Cerebellar nuclear complex (tissue), 1 donor: ENCODE measurements around the gene TBC1D3B.
"Not testable (repeated sequence)": the region's sequence is repeated elsewhere in the genome, so short reads cannot be mapped to it uniquely, and the experiment has no call there.

Source experiments
- DNase-seq, 2 experiments: peaks; one replicate each; lab custom pipeline; 2025; lab: John Stamatoyannopoulos, UW

TBC1D3B gene

DNA sequence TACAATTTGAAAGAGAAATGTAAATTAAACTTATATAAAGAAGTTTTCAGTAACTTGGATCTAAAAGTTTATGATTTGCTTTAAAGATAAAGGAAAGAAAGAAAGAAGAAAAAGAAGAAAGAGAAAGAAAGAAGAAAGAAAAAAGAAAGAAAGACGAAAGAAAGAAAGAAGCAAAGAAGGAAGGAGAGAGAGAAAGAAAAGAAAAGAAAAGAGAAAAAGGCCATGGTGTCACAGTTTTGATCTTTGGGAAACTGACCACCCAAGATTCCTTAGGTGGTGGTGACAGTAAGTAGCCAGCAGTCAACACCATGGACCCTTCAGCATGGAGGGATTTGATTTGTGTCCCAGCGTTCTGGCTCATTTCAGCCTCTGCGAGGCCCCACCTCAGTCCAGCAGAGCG lies 24.7 kb upstream of the TBC1D3B start:
- DNase-seq = not testable (repeated sequence)

DNA sequence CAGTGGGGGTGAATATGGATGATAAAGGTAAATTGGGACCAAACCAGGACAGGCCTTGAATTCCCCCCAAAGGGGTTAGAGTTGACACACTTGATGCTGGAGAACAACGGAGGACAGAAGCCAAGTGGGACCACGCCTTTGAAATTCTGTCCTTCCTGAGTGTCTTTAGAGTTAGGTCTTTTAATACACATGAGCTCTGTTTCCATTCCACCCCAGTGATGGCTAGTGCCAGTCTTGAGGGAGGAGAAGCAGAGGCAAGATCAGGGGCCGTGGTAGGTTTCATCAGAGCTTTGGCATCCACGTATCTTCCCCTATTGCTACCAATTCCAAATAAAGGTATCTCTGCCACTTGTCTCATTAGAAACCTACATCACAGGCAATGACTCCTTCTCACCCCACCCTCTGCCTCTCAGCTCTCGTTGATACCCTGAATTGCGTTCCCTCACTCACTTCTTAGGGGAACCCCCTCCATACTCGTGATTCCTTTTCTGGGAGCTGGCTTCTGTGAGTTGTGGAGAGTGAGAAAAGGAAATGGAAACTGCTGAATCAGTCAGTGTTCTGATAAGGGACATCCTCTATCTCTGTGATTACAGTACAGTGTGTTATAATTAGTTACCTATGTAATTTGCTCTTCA lies 22.5 kb upstream of the TBC1D3B start:
- no peak for DNase-seq

DNA sequence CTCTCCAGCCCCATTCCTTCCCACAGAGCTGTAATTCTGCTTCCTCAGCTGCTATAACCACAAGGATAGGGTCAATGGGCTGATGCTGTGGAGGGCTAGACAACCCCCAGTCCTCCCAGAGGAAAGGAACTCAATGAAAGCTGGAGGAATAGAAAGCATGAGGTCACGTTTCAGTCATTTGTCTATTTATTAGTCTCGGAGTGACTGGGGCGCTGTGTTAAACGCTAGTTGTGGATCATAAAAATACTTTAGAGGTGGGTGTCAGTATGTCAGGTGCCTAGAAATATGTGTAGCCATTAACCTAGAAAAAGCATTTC lies 20.9 kb upstream of the TBC1D3B start:
- no peak for DNase-seq

DNA sequence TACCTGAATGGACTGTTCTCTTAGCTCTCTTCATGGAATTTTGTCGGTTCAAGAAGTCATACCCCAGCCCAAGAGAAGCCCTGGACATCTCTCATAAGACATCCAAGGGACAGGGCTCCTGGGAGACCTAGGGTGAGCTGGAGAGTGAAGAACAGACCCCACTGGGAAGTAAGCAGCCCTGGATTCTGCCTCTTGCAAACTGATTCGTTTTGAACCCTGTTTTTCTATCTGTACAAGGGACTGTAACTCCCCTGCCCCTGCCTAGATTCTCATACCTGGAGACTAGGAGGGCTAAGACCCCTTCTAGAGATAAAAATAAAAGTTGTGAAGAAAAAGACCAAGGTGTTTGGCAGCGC lies 19.7 kb upstream of the TBC1D3B start:
- no peak for DNase-seq

DNA sequence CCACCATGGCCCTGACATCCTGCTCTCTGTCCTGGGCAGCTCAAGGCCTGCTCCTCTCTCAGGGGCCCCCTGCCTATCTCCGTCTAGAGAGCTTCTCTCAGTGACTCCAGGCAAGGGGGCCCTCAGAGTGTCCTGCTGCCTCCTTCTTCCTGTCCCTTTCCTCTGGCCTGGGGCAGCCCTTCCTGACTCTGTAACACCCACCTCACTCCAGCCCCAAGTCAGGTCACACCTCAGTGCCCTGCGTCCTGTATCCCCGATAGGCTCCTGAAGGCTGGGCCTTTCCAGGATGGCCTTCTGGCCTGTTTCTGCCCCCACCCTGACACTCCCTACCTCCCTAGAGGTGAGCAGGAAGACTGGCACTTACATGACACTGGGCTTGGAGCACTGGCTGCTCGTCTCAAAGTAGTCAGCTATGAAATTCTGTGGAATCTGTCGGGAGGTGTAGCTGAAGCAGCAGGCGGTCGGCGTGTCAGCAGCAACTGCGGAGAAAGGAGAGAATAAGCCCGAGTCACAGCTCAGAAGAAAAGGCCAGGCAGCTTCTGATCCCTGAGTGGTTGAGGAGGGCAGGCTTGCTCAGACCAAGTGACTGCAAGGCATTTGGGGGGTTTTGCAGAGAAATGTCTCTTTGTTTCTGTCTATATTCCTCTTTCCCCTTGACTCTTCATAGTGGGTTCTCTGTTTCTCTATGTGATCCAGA lies 19.1 kb upstream of the TBC1D3B start:
- DNase-seq = no peak

DNA sequence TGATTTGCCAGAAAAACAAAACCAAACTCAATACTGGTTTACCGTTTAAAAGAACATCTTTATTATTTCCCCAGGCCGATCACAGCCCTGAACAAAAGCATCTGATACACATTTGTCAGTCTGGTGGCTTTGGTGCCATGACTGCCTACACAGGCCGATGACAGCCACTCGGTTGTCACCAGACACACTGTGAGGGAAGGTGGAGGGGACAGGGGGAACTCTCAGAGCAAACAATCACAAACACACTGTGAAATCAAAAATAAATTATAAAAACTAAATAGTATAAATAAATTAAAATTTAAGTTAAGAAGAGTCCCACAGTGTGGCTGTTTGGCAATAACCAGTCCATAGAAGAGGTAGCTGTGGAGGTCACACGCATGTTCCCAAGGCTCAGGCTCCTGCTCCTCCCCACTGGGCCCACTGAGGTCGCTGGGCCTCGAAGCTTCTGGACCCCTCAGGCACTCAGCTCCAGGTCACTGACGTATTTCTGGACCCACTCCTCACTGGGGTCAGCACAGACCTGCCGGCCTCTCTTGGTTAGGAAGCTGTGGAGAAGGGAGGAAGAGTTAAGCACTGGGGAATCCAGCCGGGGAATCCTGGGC lies 18.5 kb upstream of the TBC1D3B start:
- not testable (repeated sequence) for DNase-seq

DNA sequence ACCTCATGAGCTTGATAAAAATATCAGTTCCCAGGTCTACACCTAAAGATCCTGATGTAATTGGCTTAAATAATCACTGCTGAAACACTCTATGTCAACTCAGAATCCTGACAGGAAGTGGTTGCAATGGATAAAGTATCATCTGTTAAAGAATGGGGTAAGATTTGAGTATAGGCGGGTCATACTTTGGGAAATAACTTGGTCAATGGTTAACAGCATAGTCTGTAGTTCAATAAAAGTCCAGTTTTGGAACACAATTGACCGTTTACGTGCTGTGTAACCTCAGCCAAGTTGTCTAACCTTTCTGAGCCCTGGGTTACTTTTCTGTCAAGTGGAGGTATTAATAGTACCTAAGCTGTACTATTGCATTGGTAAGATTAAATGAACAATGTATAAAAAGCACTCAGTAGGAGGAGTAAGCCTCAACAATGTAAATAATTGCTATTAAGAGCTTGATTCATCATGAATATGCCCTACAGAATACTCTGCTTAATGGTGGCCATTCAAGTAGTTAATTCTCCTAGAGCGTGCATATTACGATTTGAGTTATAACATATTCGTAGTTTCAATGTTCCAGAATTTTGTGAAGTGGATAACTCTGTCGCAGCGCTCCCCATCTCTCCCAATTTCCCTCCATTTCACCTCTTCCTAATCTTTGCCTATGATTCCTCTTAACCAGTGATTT lies 17.9 kb upstream of the TBC1D3B start:
- DNase-seq = not testable (repeated sequence)

DNA sequence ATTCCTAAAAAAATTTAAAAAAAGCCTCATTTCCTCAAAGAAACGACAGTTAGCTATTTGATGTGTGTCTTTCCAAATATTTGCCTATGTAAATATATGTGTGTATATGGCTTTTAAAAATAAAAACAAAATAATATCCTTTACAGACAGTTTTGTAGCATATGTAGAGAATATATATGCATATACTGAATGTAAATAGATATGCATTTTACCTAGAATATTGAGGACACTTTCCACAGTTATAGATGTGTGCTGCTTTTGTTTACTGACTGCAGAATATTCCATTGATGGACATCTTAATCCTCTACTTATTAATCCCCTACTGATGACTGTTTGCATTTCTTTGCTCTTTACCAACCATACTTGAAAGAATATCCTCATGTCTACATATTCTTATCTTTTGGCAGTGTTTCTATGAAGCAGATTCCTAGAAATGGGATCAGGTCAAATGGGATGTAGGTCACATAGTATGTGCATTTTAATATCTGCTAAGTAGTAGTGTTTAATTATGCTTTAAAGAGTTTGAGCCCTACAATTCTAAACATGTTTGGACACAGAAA lies 16.9 kb upstream of the TBC1D3B start:
- DNase-seq = no peak

DNA sequence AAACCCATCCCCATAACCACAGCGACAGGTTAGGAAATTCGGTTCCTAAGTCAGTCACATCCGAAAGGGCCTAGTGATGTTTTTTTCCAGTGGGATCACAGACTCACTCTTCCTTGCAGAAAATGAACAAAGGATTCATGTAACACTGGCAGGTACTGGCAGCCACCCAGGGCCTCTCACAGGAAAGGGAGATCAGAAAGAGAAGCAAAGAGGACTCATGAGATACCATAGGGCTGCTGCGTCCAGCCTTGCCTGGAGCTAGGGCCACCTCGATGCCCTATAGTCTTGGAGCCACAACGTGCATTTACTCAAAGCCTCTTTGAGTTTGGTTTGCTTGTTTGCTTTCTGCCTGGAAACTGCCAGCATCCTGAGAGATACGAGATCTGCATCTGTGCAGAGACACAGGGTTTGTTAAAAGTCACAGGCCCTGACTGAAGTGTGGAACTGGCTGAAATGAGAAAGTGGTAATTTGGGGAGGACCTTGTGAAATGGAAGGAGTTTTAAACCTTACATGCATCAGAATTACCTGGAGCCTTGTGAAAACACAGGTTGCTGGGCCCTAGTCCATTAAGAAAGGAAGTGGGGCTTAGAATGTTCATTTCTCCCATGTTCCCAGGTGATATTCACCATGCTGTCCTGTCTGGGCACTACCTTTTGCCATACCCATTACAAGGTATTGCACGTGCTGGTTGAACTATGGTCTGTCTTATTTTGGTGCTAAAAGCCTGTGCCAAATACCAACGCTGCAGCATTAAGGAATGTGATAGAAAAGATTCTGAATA lies 14.3 kb upstream of the TBC1D3B start:
- not testable (repeated sequence) for DNase-seq

DNA sequence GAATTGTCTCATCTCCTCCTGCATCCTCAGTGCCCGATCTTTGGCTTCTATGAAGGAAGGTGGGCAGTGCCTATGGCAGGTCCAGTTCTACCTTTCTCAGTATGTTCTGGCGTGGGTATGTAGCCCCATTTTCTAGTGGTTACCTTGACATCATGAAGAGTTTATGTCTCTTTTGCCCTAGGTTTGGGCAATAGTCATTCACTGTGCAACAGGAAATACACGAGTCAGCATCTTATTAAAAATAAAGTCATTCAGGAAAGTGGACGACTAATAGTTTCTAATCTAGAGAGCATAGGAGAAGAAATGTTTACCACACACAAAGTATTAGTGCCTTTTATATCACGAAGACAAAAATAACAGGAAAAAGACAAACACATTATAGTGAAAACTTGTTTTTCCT lies 13.6 kb upstream of the TBC1D3B start:
- not testable (repeated sequence) for DNase-seq

DNA sequence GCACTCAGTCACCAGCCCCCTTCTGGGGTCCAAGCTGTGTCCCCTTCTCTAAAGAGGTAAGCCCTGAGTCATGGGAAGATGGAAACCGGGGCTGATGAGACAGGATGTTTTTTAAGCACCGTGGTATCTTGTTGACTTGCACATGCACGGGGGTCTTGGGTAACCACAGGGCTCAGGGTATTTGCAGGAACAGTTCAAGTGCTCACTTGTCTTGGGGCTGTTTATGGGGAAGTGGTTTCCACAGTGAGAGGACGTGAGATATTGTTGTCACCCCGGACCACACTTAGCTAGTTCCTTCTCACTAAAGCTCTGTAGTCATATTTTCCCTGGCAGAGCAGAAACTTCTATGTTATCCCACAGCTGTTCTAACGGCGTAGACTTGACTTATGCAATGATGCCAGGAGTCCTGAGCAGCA lies 12.5 kb upstream of the TBC1D3B start:
- DNase-seq = no peak

DNA sequence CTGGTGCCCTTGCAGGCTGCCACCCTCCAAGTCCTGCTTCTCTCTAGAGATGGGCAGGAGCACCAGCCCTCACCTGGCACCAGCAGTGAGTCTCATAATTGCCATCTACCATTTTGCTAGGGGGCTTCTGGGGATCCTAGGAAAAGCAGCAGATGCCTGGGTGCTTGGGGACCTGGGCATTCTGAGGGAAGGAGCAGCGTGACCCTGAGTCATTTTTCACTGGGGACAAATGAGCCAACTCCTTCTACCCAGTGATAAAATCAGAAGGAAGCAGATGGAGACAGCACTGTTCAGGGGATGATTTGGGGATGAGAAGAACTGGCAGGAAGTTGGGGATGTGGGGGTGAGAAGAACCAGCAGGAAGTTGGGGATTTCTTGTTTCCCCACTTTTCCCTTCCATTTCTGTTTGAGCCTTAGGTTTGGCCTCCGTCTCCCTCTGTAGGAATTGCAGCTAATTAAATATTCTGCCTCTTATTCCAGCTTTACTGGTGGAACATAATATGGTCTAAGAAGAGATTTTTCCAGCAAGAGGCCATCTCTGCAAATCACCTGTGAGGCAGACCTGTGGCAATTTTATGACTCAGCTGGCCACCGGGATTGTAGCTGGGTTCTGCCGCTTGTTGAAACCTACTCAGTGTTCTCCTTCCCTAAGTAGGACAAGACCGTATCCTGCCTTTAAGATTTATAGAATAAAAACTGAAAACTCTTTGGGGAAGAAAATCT lies 11.7 kb upstream of the TBC1D3B start:
- DNase-seq = not testable (repeated sequence)

DNA sequence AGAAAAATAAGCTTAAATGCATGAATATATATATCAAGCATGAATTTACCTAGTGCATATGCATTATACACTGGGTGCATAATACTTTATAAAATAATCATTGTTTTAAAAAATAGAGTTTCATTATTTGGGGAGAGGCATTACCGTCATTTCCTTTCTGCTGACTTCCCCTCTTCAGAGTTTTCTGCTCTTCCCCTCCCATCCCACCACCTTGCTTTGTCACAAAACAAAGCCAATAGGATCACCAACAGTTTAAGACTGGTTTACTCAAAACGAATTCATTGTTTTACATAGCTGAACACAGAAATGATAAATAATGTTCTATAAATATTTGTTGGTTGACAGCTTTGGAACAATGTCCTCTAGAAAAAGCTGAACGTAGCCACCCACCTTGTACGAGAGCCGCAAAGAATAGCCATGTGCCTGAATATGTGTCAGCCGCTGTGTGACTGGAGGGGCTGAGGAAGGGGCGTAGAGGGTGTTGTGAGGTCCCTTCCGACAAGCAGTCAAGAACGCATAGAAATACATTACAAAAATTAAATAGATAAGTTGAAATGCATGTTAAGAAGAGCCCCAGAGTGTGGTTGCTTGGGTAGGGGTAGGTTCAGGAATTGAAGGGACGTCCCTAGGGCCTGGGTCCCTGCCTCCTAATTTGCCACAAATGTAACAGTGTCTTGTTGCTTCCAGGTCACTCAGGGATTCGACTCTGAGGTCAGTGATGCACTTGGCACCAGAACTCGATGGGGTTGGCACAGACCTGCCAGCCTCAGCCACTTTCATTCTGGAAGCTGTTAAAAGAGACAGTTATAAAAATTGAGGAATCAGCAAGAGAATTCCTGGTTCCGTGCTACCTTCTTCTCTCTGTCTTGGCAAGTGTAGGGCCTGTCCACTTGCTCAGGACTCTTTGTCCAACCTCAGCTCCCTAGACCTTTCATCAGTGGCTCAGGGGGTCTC lies 10.7 kb upstream of the TBC1D3B start:
- DNase-seq = not testable (repeated sequence)

DNA sequence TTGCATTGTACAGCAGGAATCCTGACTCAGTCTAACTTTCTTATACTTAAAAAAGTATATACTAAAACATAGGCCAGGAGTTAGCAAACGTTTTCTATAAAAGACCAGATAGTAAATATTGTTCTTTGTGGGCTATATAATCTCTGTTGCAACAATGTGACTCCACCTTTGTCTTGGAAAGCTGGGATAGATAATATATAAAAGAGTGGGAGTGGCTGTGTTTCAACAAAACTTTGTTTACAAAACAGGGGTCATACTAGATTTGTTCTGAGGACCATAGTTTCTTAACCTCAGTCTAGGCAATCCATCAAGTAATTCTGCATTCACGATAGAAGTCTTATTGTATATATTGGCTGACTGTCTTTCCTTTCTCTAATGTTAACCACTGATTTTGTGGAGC lies 9.0 kb upstream of the TBC1D3B start:
- no peak for DNase-seq

DNA sequence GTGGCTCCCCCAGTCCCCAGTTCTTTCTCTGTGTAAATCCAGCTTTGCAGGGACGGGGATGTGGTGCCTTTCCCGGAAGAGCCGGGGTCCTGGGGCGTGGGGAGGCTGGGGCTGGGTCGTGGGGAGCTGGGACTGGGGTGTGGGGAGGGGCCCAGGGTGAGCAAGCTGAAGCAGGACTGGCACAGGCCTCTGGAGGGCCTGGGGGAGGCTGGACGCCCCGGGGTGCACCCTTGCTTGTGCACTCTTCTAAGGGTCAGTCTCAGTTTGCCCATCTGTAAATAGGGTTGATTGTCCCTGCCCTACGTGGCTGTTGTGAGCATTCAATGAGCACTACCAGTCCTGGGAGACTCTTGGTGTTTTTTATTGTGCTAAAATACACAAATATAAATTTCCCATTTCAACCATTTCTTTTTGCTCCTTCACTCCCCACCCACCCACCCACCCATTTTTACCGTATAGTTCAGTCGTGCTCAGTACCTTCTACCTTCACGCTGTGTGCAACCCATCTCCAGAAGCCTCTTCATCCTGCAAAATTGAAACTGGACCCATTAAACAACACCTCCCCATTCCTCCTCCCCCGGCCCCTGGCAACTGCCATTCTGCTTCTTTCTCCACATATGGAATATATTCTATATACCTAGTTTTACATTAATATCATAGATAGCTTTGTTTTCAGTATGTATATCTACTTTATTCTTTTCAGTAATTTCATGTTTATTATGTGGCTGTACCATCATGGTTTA lies 7.8 kb upstream of the TBC1D3B start:
- DNase-seq = no peak

DNA sequence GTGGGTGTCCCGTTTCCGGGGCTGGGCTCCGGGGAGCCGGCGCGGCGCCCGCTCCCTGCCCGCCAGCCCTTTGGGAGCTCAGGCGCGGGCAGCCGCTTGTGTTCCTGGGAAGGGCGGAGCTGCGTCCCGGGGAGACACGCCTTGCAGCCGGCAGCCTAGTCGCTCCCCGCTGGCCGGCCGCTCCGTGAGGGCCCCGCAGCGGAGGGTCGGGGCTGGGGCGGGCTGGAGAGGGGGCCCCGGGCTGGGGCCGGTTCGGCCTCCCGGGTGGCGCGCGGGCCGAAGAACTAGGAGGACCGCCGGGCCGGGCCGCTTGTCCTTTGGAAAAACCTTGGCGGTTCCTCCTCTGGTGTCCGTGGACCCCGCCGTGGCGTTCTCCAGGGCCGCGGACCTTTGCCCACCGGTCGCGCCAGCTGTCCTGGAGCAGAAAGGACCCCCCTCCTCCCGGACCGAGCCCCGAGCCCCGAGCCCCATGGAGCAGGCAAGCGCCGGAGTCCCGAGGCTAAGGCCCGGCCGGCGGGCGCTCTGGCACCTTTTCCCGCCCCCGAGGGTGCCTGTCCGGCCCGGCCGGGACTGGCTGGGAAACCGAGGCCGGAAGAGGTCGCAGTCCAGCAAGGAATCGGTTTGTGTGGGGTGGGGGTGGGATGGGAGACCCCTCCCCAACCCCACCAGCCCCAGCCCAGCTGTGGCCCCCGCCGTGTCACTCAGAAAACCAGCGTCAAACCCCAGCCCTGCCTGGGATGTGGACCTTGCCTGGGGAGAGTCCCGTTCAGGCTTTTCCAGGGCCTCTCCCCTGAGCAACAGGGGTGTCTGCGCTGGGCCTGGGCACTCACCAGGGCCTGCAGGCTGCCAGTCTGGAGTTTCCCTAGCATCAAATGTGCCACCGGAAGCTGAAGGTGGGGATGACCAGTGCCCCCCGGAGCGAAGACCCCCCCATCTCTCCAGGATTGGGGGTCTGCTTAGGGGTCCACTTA lies 6.8 kb upstream of the TBC1D3B start:
- DNase-seq = no peak

DNA sequence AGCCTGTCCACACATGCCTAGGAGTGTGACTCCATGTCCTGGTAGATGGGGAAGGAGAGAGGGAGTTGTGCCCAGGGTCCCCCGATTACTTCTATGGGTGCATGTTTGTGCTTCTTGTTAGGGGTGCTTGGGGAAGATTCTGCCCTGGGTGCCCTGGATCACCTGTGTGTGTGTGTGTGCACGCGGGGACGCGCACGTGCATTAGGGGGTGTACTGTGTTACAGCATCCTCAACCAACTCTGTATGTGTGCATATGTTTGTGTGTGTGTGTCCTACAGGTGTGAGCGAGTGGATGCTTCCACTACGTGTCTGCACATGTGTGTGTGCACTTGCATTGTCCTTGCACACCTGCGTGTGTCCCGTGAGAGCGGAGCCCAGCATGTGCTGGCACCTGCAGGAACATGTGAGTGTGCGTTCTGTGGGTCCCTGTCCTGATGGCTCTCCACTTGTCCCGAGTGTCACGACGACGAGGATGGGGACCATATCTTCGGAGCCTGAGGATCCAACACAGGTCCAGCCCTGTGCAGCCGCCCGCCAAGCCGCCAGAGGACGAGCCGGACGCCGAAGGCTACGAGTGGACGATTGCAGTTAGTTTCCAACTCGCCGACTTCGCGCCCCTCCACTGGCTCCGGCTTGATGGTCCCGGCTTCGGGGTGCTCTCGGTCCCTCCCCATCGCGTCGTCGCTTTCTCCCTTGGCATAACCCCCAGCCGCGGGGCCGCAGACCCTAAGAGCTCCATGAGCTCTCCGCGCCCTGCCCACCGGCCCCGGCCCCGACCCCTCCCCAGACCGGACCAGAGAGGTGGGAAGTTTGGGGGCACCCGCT lies 6.0 kb upstream of the TBC1D3B start:
- no peak for DNase-seq
